B cell (primary cell): ENCODE data around the gene KAZN. TPM values are rescaled to one million over a fixed set of nuclear protein-coding genes. Genes with fewer than 3 reads are reported as not detected.

Experiments used
- ATAC-seq: fragments of 200-7000 bp; cut with Tn5 transposase; one replicate; pipeline ENCODE4 v1.10.0; 2021; ENCODE audit warnings: low read depth, mild to moderate bottlenecking, moderate number of reproducible peaks, moderate library complexity
- CTCF ChIA-PET: fragments of 350-600 bp; sonication (Branson Sonifier 250); formaldehyde crosslinking; loops from one replicate; lab custom pipeline; 2021; ENCODE audit warnings: antibody characterized with exemption, inconsistent platforms; lab: Charles Lee
- POLR2A ChIA-PET: fragments of 350-600 bp; sonication (Branson Sonifier 250); formaldehyde crosslinking; loops from one replicate; lab custom pipeline; 2021; ENCODE audit warnings: antibody characterized with exemption; lab: Charles Lee
- DNase-seq: peaks from one replicate; pipeline ENCODE4 v3.0.0; 2013
- H2AFZ ChIP-seq: 2 replicates; pipeline ENCODE4 v1.6.1; 2012; ENCODE audit warnings: mild to moderate bottlenecking, low read depth, low read length; ENCODE audit not compliant: insufficient read depth, poor library complexity, severe bottlenecking
- H3K27ac ChIP-seq, 2 donors: 1 replicate in 1 of 2; 2 replicates in 1 of 2; pipeline ENCODE4 v1.5.1; 2012 to 2013; ENCODE audit warnings: low read length in 2 of 2, mild to moderate bottlenecking in 2 of 2, moderate library complexity in 1 of 2
- H3K27me3 ChIP-seq, 4 experiments: fragments of 200-600 bp in 1 of 4; sonication (generic) in 1 of 4; replicated peaks in 1 of 4; 1 replicate in 2 of 4; 2 replicates in 2 of 4; pipeline versions ENCODE4 v1.6.1 to v1.7.0; 2013 to 2016; ENCODE audit warnings: low read length in 3 of 4, mild to moderate bottlenecking in 2 of 4, mixed read lengths in 1 of 4, moderate library complexity in 1 of 4; ENCODE audit not compliant: insufficient read depth in 4 of 4, control insufficient read depth in 3 of 4; ENCODE audit errors: control extremely low read depth in 1 of 4
- H3K36me3 ChIP-seq, 2 experiments: replicated peaks in 1 of 2; 1 replicate in 1 of 2; 2 replicates in 1 of 2; pipeline versions ENCODE4 v1.6.1 to v1.7.1; 2013; ENCODE audit warnings: low read length in 1 of 2; ENCODE audit not compliant: insufficient read depth in 2 of 2, control insufficient read depth in 1 of 2; ENCODE audit errors: control extremely low read depth in 1 of 2, extremely low read depth in 1 of 2
- H3K4me1 ChIP-seq, 2 donors: fragments of 200-600 bp in 1 of 2; sonication (generic) in 1 of 2; 1 replicate in 1 of 2; 2 replicates in 1 of 2; pipeline versions ENCODE4 v1.5.1 to v1.6.1; 2013 to 2017; ENCODE audit warnings: low read length in 2 of 2; ENCODE audit not compliant: control insufficient read depth in 2 of 2, insufficient read depth in 2 of 2
- H3K4me2 ChIP-seq: replicated peaks from 2 replicates; pipeline ENCODE3; 2012; ENCODE audit warnings: mild to moderate bottlenecking, low read depth, low read length; ENCODE audit not compliant: poor library complexity, severe bottlenecking
- H3K4me3 ChIP-seq, 5 experiments: fragments of 200-600 bp in 1 of 5; sonication (generic) in 1 of 5; 1 replicate in 3 of 5; 2 replicates in 2 of 5; pipeline versions ENCODE4 v1.5.1 to v1.7.0; 2011 to 2016; ENCODE audit warnings: low read length in 4 of 5, mild to moderate bottlenecking in 4 of 5, low read depth in 2 of 5, control low read depth in 1 of 5, moderate library complexity in 1 of 5; ENCODE audit not compliant: insufficient read depth in 1 of 5; ENCODE audit errors: control extremely low read depth in 1 of 5, extremely low read depth in 1 of 5
- H3K79me2 ChIP-seq: fragments of 200-600 bp; sonication (generic); one replicate; pipeline ENCODE4 v1.6.0; 2016; ENCODE audit warnings: low read length; ENCODE audit not compliant: control insufficient read depth, insufficient read depth
- H3K9ac ChIP-seq: fragments of 200-600 bp; sonication (generic); 2 replicates; pipeline ENCODE4 v1.6.1; 2017; ENCODE audit warnings: mild to moderate bottlenecking, low read length, moderate library complexity
- H3K9me3 ChIP-seq, 3 donors: one replicate each; pipeline versions ENCODE4 v1.6.1 to v1.7.1; 2013; ENCODE audit warnings: low read length in 2 of 3; ENCODE audit not compliant: control insufficient read depth in 2 of 3, insufficient read depth in 1 of 3; ENCODE audit errors: control extremely low read depth in 1 of 3
- H4K20me1 ChIP-seq: 2 replicates; pipeline ENCODE4 v1.6.0; 2012; ENCODE audit warnings: mild to moderate bottlenecking, low read length; ENCODE audit not compliant: insufficient read depth, control insufficient read depth, poor library complexity, severe bottlenecking
- H3K27ac Mint-ChIP-seq: one replicate; pipeline ENCODE4 v1.8.0; 2021; ENCODE audit warnings: mixed read lengths
- H3K27me3 Mint-ChIP-seq: one replicate; pipeline ENCODE4 v1.8.0; 2021; ENCODE audit warnings: mixed read lengths
- H3K4me1 Mint-ChIP-seq: one replicate; pipeline ENCODE4 v1.8.0; 2021; ENCODE audit warnings: mixed read lengths
- H3K4me3 Mint-ChIP-seq: one replicate; pipeline ENCODE4 v1.8.0; 2021; ENCODE audit warnings: mixed read lengths
- H3K9me3 Mint-ChIP-seq: one replicate; pipeline ENCODE4 v1.8.0; 2022; ENCODE audit warnings: mixed read lengths; ENCODE audit not compliant: insufficient read depth
- EZH2 ChIP-seq: IDR thresholded peaks from 2 replicates; pipeline ENCODE4 v1.6.1; 2012; ENCODE audit warnings: borderline replicate concordance, low read depth, mild to moderate bottlenecking, moderate library complexity, low read length; ENCODE audit not compliant: insufficient read depth, poor library complexity, severe bottlenecking
- WGBS: methylation state at CpG from one replicate; pipeline ENCODE4 v1.1.5; 2013; ENCODE audit warnings: missing lambda C conversion rate; ENCODE audit not compliant: insufficient coverage; 5-methylcytosine and 5-hydroxymethylcytosine counted together
- intact Hi-C: fragments of 100-400 bp; cut with micrococcal nuclease; formaldehyde crosslinking; loops from one replicate; pipeline ENCODE4 v1.10.0; 2022
- polyA plus RNA-seq: library from polyadenylated mRNA; depleted of rRNA; stranded (reverse); fragments of >200 nt; gene quantifications from 2 replicates; pipeline ENCODE4 v1.2.3, GENCODE V29; 2012
- total RNA-seq, 2 donors: library from RNA; stranded (reverse); fragments of 120-200 nt in 1 of 2; gene quantifications; 1 replicate in 1 of 2; 2 replicates in 1 of 2; pipeline versions ENCODE4 v1.2.3 to v1.2.4, GENCODE V29; 2013 to 2022
- TF ChIP-seq, protein P1 (sequence below): fragments of 200-600 bp; IDR thresholded peaks from one replicate; pipeline ENCODE4 v1.8.0; 2022; ENCODE audit warnings: antibody characterized with exemption, mild to moderate bottlenecking

Gene KAZN
- total and polyA plus RNA-seq, 2 donors (not counting 1 experiment from before 2014, with no cell fraction given) = 0.13 to 0.39 TPM

DNA sequence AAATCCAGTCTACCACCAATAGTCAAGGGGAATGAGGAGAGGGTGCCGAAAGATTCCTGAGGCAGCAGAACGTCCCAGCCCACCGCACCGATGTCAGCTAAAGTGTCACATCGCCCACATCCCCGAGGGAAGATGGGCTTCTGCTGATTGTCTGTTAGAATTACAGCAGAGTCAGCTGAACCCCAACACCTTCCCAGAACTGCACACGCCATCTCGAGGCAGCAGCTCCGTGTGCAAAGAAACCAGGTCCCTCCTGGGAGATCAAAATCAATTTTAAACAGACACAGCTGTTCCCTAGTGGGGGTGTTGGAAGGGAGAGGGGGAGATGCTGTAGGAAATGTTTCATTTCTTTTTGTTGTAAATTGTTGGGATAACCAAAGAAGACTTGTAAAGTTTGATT is 12.8 kb upstream of the KAZN start:
- no peak for DNase-seq
- no peaks in the 10 kb centered on the region for H3K79me2 ChIP-seq
- peaks cover 0 to 9% (median 0%) of the 10 kb centered on the region in 3 donors for H3K9me3 ChIP-seq
- H3K4me3 Mint-ChIP-seq = no peak overlapping the region
- no peak overlapping the region for H3K9ac ChIP-seq
- no peak overlapping the region for H3K27ac ChIP-seq
- CTCF ChIA-PET = no interaction called here
- ATAC-seq = no peak
- H4K20me1 ChIP-seq = no peaks in the 10 kb centered on the region
- WGBS = 78% methylated on average over 5 of the region's 9 CpGs
- peaks cover 10% of the 10 kb centered on the region for H3K27me3 Mint-ChIP-seq
- no peak overlapping the region for H2AFZ ChIP-seq
- H3K27ac Mint-ChIP-seq = no peak overlapping the region
- peaks cover 0 to 2% (median 0%) of the 10 kb centered on the region in 4 experiments for H3K27me3 ChIP-seq
- POLR2A ChIA-PET = no interaction called here
- no peaks in the 10 kb centered on the region for H3K4me1 ChIP-seq
- no peak for TF ChIP-seq EZH2
- TF ChIP-seq, protein P1, sequence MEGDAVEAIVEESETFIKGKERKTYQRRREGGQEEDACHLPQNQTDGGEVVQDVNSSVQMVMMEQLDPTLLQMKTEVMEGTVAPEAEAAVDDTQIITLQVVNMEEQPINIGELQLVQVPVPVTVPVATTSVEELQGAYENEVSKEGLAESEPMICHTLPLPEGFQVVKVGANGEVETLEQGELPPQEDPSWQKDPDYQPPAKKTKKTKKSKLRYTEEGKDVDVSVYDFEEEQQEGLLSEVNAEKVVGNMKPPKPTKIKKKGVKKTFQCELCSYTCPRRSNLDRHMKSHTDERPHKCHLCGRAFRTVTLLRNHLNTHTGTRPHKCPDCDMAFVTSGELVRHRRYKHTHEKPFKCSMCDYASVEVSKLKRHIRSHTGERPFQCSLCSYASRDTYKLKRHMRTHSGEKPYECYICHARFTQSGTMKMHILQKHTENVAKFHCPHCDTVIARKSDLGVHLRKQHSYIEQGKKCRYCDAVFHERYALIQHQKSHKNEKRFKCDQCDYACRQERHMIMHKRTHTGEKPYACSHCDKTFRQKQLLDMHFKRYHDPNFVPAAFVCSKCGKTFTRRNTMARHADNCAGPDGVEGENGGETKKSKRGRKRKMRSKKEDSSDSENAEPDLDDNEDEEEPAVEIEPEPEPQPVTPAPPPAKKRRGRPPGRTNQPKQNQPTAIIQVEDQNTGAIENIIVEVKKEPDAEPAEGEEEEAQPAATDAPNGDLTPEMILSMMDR = no peak
- no peak overlapping the region for H3K4me2 ChIP-seq
- H3K36me3 ChIP-seq = no peaks in the 10 kb centered on the region
- no peaks in the 10 kb centered on the region for H3K4me1 Mint-ChIP-seq
- intact Hi-C loops = no loop called here
- H3K9me3 Mint-ChIP-seq = peaks cover 5% of the 10 kb centered on the region
- H3K4me3 ChIP-seq = no peak overlapping the region

DNA sequence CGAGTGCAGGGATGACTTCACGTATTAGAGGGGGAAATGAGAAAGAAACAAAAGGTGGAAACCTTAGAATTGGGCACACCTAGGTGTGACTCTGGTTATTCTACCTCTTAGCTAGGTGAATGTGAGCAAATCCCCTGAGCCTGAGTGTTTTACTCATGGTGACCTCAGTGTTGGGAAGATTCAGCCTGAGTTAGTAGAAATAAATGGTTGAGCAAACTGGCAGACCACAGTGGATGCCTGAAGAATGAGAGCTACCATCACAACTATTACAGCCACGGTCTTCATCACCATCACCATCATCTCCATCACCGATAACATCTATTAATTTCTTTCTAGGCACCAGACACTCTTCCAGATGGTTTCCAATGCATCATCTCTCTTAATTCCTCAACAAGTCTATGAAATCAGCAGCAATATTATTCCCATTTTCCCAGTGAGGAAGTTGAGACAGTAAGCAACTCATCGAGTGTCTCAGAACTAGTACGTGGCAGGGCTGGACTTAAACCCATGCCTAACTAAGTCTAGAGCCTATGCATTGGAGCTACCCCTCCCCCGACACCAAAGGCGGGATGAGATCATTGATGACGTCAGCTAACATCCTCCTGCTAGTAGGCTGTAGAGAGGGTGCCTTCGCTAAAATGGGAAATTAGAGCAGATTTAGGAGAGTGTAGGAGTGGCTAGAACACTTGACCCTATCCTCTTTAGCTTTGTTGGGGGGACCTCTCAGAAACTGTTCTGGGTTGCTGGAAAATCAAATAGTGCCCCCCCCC is 7.9 kb upstream of the KAZN start:
- Histone ChIP-seq H3K79me2 (no peaks in the 10 kb centered on the region), H3K4me2 (no peak overlapping the region), H3K9me3 (no peaks in the 10 kb centered on the region), H3K36me3 (no peaks in the 10 kb centered on the region), H3K4me1 (no peaks in the 10 kb centered on the region), H4K20me1 (no peaks in the 10 kb centered on the region), H3K27ac (no peak overlapping the region), H3K27me3 (peaks cover 0 to 8% (median 4%) of the 10 kb centered on the region in 4 experiments), H3K4me3 (no peak overlapping the region), H3K9ac (no peak overlapping the region), H2AFZ (no peak overlapping the region)
- DNase-seq (no peak), ATAC-seq (no peak)
- Mint-ChIP-seq H3K4me3 (no peak overlapping the region), H3K27ac (no peak overlapping the region), H3K4me1 (no peaks in the 10 kb centered on the region), H3K27me3 (peaks cover 29% of the 10 kb centered on the region), H3K9me3 (peaks cover 5% of the 10 kb centered on the region)
- CTCF ChIA-PET = no interaction called here
- POLR2A ChIA-PET = no interaction called here
- intact Hi-C loops = no loop called here
- TF ChIP-seq, protein P1 = no peak
- no peak for TF ChIP-seq EZH2
- WGBS = 71% methylated on average over 8 of the region's 10 CpGs
